ENCODE results near the gene RAD51B.

DNA sequence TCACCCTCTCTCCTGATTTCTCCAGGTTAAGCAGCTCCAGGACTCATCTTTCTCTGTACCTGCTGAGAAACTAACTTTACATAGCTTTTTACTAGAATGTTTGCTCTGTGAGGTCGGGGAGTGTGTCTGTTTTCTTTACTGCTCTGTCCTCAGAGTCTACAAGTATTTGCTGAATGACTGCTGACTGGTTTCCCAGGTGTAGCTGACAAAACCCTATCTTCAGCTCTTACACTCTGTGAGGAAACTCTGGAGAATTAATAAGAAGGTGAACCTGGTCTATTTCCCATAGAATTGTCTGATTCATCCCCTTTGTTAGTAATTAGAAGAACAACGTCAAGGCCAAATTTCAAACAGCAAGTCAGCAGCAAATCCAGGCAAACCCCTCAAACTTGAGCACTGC is 746.5 kb downstream of the RAD51B start:
- no peak for TF ChIP-seq MAZ (IDR thresholded peaks at IDR 0.05; ENCODE audit: borderline replicate concordance, low read depth, low read length)
- TF ChIP-seq MAZ (CRISPR knock-in tag; IDR thresholded peaks at IDR 0.05; ENCODE audit: low read depth), result no peak
- no peak for TF ChIP-seq TAF1 (CRISPR knock-in tag; IDR thresholded peaks at IDR 0.05)
- TF ChIP-seq HIVEP1 (CRISPR knock-in tag; IDR thresholded peaks at IDR 0.05), result no peak
- no peak for TF ChIP-seq EP300 (IDR thresholded peaks at IDR 0.05; ENCODE audit: low read depth in 2 of 2, low read length in 2 of 2)
- no peak for TF ChIP-seq EP300 (CRISPR knock-in tag; IDR thresholded peaks at IDR 0.05; ENCODE audit: borderline replicate concordance)
- no peak for TF ChIP-seq BORCS8-MEF2B (CRISPR knock-in tag; IDR thresholded peaks at IDR 0.05)
- TF ChIP-seq, protein P1, sequence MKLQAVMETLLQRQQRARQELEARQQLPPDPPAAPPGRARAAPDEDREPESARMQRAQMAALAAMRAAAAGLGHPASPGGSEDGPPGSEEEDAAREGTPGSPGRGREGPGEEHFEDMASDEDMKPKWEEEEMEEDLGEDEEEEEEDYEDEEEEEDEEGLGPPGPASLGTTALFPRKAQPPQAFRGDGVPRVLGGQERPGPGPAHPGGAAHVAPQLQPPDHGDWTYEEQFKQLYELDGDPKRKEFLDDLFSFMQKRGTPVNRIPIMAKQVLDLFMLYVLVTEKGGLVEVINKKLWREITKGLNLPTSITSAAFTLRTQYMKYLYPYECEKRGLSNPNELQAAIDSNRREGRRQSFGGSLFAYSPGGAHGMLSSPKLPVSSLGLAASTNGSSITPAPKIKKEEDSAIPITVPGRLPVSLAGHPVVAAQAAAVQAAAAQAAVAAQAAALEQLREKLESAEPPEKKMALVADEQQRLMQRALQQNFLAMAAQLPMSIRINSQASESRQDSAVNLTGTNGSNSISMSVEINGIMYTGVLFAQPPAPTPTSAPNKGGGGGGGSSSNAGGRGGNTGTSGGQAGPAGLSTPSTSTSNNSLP (IDR thresholded peaks at IDR 0.05; ENCODE audit: low read depth, low read length), result no peak
- TF ChIP-seq, protein P2, sequence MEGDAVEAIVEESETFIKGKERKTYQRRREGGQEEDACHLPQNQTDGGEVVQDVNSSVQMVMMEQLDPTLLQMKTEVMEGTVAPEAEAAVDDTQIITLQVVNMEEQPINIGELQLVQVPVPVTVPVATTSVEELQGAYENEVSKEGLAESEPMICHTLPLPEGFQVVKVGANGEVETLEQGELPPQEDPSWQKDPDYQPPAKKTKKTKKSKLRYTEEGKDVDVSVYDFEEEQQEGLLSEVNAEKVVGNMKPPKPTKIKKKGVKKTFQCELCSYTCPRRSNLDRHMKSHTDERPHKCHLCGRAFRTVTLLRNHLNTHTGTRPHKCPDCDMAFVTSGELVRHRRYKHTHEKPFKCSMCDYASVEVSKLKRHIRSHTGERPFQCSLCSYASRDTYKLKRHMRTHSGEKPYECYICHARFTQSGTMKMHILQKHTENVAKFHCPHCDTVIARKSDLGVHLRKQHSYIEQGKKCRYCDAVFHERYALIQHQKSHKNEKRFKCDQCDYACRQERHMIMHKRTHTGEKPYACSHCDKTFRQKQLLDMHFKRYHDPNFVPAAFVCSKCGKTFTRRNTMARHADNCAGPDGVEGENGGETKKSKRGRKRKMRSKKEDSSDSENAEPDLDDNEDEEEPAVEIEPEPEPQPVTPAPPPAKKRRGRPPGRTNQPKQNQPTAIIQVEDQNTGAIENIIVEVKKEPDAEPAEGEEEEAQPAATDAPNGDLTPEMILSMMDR (CRISPR knock-in tag; IDR thresholded peaks at IDR 0.05), result no peak
- no peak for TF ChIP-seq POLR2A (IDR thresholded peaks at IDR 0.05; ENCODE audit: insufficient read depth in 1 of 2, low read depth in 2 of 2, low read length in 2 of 2)

Measured in HepG2 (cell line).